GM19395 (cell line): ENCODE data around the gene PTPRO.

Experiments used
- ATAC-seq: cut with Tn5 transposase; IDR thresholded peaks from one replicate; pipeline ENCODE4 v1.9.1; 2021; ENCODE audit warnings: mild to moderate bottlenecking, moderate library complexity; ENCODE audit not compliant: unreplicated experiment

PTPRO gene

DNA sequence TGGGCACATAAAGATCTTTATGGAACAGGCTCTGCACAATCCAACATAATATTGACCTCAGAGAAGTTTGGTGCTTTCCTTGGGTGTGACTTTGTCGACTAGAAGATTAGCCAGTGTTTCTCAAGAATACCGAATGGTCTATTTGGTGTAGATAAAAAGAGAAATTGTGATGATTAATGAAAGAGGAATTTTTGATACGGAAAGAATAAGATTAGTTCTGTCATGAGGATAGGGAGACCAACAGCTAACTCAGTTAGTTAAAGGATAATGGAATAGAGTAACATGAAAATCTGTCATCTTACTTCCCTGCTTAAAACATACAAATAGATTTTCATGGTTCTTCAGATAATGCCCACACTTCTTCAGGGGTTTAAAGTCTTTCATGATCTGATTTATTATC, 24.2 kb downstream of the PTPRO start:
- no peak for ATAC-seq

DNA sequence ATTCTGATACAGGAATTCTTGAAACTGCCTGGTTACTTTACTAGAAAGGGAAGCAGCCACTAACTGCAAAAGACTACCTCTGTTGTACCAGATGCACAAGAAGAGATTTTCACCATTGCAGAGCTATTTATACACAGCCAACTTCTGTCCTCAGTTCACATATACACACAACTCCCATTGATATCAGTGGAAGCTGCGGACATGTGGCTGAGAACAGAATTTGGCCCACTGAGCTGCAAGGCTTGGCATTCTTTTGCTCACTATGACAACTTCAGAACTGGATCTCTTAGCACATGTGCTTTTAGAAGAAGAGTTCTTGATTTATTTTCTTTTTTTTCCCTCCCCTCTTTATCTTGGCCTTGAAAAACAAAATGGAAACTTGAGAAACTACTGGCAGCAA, 28.3 kb downstream of the PTPRO start:
- no peak for ATAC-seq

DNA sequence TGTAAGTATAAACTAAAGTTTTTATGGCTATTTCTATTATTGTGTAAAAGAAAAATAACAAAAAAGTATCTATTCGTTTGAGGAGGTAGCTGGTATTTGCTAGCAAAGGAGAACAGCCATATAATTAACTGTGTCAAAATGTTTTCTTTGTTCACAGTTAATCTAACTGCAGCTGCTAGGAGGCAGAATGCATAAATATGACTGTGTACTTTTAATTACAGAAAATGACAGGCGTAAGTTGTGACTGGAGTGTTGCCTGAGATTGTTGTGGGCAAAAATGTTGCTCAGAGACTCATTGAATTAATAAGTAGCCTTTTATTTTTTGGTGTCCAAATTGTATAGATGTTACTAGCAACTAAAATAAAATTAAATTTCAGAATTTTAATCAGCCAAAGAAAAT, 33.5 kb downstream of the PTPRO start:
- ATAC-seq, result no peak

DNA sequence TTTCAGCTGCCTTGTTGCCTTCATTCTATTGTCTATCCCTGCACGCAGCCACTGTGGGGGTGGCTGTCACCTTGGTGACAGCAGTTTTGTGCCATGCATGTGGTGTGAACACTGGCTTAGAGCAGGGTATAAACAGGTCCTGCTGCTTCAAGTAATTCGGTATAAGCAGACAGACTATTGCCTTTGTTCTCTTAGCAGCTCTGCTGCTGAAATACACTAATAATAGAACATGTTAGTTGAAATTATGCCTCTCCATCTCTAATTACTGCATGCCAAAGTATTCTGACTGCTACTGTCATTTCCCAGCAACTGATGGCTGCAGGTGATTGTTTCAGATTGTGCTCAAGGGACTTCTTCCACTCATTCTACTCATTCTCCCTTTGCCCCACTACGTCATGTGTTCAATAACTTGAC, 34.6 kb downstream of the PTPRO start:
- no peak for ATAC-seq

DNA sequence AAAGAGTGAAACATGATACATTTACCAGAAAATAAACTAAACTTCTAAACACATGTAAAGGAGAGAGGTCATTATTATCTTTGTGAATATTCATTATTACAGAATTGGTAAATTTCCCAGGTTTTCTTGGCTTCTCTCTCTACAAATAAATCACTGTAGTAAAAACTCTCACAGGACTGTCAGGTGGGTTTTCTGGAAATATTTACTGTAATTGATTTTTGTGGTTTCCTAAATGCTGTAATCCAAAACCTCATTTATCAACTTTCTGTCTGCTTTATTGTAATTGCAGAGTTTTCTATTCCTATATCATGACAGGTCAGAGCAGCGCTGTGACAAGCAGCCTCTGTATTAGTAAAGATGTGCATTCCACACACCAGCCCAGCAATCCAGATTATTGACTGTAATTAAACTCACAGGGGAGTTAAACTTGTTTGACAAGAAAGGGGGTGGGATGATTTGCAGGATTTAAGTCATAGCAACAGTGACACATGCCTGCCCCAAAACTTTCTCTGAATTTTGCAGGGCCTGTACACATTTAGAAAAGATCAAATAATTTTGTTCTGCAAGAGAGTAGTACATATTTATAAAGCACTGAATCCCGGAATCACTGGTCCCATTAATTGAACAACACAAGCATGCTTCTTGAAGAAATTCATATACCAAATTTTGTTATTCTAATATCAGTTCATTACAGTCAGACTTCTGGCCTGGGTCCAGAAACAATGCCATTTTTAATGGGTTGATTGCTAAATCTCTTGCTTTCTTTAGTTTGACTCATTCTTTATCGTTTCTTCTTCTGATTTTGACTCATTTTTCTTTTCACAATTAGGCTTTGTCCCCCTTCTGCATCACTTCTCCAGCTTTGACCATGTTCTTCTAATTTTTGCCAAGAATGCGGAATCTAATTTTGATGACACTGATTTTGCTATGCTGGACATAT, 42.2 kb downstream of the PTPRO start:
- ATAC-seq, result no peak

DNA sequence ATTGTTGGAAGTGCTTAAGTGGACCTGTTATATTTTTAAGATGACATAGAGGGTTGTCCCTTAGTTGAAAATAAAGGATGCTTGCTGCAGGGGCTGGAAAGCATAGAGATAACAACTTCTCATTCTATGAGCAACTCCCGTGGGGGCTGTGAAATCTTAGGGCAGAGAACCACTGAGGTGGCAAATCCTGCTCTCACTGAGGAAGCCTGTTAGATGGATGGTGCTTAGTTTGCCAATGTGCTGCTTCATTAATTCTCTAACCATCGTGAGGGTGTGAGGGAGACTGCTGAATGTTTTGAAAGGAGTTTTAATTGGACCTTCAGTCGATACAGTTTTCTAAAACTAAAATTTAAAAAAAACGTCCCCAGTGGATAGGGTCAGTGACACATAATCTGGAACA, 46.5 kb downstream of the PTPRO start:
- no peak for ATAC-seq

DNA sequence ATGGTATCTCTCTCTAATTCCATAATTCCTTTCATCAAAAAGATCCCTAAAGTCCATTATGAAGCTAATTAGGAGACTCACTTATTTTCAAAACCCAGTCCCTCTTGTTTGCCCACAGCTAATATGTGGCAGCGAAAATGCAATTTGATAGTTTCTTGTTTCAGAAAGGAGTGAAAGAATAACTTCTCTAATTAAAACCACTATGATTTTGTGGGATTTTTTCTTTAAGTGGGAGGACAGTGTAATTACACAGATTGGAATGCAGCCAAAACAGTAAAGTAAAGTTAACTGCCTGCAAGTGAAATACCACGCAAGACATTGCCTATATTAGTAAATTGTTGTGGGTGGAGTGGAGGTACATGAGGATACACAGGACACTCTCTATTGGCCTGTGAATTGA, 50.0 kb downstream of the PTPRO start:
- no peak for ATAC-seq

DNA sequence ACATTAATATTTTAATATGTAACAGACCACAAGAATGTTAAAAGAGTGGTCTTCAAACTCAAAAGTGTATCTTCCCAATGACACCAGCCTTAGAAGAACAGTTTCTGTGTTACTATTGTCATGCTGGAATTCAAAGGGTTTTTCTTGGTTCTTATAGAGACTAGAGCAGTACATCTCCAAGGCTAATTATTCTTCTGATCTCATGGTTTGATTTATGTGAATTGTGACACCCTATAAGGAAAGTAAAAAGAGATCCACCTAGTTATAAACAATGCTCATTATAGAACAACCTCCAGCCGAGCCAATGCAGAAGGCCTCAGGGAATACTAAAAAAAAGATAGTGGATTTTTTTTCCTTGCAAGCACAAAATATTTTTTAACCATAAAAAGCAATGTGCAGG, 65.5 kb downstream of the PTPRO start:
- ATAC-seq, result no peak

DNA sequence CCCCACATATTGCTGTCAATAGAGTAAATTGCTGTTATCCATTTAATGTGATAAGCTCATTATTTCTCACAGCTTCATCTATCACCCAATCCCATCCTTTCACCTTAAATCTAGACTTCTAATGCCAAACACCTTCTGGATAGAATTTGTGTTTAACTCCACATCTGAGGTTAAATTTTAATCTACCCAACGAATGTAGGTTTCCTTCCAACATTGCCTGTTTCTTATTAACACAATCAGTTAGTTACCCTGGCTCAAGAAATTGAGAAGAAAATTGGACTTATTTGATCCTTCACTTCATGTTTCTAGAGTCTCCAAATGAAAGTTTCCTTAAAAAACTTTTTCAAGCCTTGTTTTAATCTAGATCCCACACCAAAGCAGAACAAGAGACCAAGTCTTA, 67.3 kb downstream of the PTPRO start:
- no peak for ATAC-seq

DNA sequence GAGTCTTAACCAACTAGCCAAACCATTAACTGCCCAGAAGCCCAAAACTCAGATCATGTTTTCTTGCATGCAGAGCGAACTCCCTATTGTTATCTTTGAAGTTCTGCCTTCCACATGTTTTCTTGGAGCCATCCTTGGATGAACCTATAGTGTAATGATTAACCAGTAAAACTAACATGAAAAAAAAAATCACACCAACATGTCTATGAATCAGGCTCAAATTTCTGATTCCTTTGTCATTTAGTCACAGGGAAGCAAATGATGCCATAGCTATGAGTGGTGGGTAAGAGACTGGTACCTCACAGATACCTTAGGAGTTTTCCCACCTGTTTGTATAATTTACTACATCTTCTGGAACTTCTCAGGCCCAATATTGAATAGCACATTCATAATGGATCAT, 70.7 kb downstream of the PTPRO start:
- no peak for ATAC-seq

DNA sequence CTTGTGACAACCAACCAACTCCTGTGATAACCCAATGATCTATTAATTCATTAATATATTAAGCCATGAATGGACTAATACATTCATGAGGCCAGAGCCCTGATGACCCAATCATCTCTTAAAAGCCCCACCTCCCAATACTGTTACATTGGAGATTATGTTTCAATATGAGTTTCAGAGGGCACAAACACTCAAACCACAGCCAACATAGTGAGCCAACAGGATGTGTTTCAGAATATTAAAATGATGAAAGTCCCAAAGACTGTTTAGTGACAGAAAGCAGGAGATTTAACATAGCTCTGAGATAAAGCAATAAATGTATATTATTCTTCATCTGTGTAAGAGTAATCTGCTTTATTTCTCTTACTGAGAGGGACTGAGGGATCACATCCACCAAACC, 71.7 kb downstream of the PTPRO start:
- ATAC-seq, result no peak

DNA sequence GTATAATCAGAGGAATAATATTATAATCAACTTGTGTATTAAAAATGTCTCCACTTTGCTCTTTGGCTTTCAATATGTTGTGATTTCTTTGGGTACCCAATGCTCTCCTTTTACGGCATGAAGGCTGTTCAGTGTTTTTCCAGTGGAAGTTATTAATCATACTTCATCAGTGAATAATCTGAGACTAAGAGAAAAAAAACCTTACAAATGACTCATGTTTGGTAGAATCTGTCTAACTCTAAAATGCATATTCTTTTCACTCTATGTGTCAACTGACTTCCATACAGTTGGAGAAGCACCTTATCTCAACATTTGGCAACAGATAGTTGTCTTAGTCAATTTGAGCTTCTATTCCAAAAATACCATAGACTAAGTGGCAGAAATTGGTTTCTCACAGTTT, 82.2 kb downstream of the PTPRO start:
- no peak for ATAC-seq

DNA sequence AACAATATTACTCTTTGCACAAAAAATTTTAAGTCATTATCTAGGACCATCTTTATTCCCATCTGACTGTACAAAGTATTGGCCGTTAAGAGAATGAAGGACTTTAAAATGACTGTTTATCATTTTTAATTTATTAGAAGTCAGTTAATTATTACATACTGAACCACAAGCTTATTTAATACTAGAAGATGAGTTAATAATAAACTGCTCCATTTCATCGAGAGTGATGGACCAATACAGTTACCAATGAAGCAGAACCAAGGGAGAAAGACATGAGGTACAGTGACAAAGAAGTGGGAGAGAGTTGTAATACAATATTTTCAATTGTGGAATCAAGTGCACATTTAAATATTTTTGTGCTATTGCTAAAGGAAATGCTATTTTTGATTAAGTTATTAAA, 83.3 kb downstream of the PTPRO start:
- ATAC-seq, result no peak

DNA sequence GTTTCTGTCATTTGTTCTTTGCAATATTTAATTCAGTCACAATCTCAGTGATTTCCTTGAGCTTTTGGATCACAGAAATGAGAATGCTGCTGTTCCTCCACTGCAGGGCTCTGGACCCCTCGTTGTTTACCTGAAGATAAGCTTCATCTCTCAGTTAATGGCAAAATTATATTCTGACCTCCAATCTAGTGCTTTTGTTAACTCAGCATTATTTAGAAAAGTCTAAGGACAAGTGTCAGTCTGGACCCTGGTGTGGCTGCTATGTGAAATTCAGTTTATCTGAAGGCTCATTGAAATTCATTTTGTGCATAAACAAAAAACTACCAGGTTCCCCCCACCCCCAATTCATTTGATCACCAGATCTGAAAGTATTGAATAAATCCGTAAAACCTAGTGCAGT, 84.7 kb downstream of the PTPRO start:
- ATAC-seq, result no peak

DNA sequence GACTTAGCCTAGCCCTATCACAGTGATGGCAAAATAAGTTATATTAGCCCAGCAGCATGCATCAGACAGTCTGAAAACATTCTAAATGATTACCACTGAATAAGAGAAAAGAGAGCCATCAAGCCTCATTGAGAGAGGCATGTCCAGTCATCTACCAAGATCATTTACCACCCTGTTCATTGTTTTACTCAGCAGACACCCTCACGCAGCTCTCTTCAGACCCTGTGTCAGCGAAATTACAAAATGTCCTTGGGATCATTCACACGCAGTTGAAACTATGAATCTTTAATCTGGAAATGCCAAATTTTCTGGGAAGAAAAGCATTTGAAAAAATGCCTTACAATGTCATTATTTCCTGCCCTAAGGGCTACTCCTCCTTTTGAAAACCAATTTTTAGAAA, 89.5 kb downstream of the PTPRO start:
- ATAC-seq, result no peak

DNA sequence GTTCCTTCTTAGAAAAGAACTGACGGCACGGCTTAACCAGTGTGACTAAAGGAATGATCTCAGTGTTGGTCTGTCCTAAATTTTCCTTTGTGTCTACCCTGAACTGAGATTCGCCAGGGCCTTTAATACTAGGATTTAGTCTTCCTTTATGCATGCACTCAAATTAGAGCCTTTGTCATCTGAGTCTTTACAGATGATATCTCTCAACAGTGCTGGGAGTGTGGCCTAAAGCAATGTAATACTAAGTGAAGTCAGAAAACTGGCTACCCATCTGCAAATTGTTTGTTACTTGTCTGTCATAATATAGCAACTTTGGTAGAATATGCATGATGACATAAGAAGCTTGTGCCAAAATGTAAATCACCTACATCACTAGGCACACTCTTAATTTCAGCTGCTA, 95.4 kb downstream of the PTPRO start:
- no peak for ATAC-seq

DNA sequence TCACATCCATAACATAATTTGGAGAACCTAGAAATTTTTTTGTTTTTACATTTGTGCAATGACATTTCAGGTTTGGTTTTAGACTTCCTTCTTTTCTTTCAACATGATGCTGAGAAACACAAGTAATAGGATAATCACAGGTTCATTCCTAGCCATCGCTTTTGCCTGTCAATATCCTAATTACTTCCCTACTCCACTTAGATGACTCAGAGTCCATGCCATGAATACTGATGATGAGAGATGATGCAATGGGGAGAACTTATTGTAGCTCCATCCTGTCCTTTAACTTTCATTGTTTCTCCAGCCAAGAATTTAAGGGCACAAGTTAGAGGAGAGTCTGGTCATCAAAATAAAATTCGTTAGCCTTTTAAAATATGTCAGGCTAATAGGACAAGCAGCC, 101.3 kb downstream of the PTPRO start:
- no peak for ATAC-seq

DNA sequence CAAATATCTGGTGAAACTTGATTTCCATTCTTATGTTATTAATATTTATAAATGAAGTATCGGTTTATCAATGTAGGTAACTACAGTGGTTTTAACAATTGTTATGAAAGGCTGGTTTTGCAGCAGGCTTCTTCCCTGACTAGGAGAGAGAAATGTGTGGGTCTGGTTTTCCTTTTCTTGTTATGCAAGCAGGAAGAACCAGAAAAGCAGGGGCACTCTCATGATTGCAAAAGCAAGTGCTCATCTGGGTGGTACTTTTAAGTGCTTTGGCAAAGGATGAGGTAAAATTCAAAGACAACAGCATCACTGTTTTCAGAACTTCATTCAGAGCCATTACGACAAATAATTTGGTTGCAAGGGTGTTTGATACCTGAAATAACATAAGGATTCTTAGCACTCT, 105.6 kb downstream of the PTPRO start:
- no peak for ATAC-seq

DNA sequence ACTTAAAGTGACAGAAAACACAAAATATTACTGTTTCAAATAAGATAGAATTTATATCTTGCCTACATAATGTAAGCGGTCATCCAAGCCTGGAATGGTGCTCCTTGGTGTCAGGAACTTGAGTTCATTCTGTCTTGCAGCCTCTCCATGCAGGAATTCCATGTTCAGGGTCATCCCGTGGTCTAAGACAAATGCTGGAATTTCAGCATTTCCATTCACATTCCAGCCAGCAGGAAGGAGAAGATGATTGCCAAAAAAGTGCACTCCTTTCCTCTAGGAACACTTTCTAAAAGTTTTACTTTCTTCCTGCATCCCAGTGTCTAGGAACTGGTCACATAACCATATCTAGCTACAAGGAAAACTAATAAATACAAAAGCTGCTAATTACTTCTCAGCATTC, 106.3 kb downstream of the PTPRO start:
- ATAC-seq, result no peak

DNA sequence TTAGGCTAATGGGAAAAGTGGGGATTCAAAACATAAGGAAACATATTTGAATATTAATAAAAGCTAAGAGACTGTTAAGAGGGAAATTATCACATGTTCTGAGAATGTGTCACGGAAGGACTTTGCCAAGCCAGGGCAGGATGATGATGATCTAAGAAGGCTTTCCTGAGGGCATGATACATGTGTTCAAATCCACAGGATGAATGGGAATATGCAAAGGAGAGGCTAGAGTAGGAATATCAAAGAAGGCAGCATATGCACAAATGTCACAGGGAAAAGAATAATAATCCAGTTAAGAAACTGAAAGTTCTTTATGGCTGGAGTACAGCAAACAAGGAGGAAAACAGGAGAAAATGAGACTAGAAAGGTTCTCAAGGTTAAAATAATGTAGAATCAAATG, 107.0 kb downstream of the PTPRO start:
- ATAC-seq, result no peak

DNA sequence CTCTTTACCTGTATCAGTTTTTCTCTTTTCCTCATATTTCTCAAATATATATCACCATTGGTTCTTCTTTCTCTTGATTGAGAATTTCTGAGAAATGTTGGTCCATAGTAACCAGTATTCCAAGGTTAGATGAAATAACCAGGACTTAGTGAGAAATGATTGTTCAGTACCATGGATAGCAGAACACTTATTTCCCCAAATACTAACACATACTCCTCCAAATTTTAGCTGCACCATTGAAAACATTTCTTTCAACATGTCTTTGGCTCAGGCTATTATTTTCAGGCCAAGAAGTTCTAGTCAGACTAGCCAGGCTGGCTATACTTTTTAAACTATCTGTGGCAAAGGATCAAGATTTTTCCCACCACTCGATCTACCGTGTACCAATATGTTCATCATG, 113.3 kb downstream of the PTPRO start:
- ATAC-seq, result no peak

DNA sequence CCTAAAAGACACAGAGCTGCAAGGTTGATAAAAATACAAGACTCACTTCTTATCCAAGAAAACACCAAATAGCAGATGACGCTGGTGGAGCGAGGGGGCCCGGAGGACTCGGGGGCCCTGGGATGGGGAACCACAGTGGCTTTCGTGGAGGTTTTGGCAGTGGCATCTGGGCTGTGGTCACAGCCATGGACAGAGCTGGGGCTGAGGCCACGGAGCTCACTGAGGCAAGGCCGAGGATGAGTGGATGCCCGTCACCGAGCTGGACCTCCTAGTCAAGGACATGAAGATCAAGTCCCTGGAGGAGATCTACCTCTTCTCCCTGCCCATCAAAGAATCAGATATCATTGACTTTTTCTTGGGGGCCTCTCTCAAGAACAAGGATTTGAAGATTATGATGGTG, 117.2 kb downstream of the PTPRO start:
- no peak for ATAC-seq

DNA sequence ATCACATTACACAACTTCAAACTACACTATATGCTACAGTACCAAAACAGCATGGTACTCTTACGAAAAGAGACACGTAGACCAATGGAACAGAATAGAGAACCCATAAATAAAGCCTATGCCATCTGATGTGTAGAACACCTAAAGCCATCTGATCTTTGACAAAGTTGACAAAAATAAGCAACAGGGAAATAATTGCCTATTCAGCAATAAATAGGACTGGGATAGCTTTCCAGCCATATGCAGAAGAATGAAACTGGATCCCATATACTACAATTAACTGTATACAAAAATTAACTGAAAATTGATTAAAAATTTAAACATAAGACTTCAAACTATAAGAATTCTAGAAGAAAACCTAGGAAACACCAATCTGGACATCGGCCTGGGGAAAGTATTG, 120.7 kb downstream of the PTPRO start:
- no peak for ATAC-seq
